Smooth muscle cell of the coronary artery (primary cell): ENCODE results near the gene SGPP2. TPM values are rescaled to one million over a fixed set of nuclear protein-coding genes. Genes with fewer than 3 reads are reported as not detected.

Experiments
- total RNA-seq: library from RNA; depleted of rRNA; stranded (reverse); fragments of >200 nt; gene quantifications from 2 replicates; pipeline ENCODE4 v1.2.3, GENCODE V29; 2014; ENCODE audit warnings: low replicate concordance

The SGPP2 gene
- not detected in 2 replicates for total RNA-seq

DNA sequence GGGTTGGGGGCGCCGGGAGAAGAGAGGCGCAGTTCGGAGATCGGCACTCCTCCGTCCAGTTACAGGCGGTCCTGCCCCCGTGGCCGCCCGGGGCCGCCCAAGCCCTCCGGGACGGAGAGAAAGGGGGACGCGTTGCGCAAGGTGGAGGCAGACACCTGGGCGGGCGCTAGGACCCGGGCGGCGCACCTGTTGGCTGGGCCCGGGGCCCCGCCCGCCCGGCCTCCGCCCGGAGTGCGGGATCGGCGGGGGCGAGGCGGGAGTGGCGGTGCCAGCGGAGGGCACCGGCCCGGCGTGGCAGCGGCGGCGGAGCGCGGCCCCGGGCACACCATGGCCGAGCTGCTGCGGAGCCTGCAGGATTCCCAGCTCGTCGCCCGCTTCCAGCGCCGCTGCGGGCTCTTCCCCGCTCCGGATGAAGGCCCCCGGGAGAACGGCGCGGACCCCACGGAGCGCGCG lies at the start of gene SGPP2:
TSS of gene SGPP2 (plus strand) at position 268 of the 453 bp plus-strand sequence. CDS start at position 328, 60 bp downstream.

Other genes with a start within 250 kb of the SGPP2 start
- 0.38 and 7.6 TPM in 2 replicates for gene PAX3, start 125.5 kb upstream of the SGPP2 start, total RNA-seq
- gene FARSB, start 231.5 kb downstream of the SGPP2 start, total RNA-seq = 5.4 and 8.7 TPM in 2 replicates
- not detected in 2 replicates for gene MOGAT1, start 247.1 kb downstream of the SGPP2 start, total RNA-seq